ENCODE data around the gene ABCG1. TPM values are rescaled to one million over a fixed set of nuclear protein-coding genes. Genes with fewer than 3 reads are reported as not detected.

The ABCG1 gene
- total and polyA plus RNA-seq, 11 donors: 3.3 to 25.3 (median 13.5) TPM

- H3K4me3 ChIP-seq: no peak overlapping the region
- peak; percentile 58 to 82 (median 64) for ATAC-seq
- H3K4me1 ChIP-seq: peaks cover 0 to 41% (median 19%) of the 10 kb centered on the region in 12 donors
- intact Hi-C loops (cut with DNase I): loop anchor here in 3 of 10 donors (5.0 to 10.0 kb wide), 3 partner anchors 67 to 139 kb away; no protein-coding TSS in a partner anchor
- WGBS, 4 donors: 53 to 67% (median 66%) methylated on average over 12 to 20 of the region's 20 CpGs
- H3K27ac ChIP-seq: peak overlapping the region in 11 of 12 donors; percentile 43 to 90 (median 74)
- H3K36me3 ChIP-seq: peaks cover 0 to 10% (median 0%) of the 10 kb centered on the region in 9 donors
- peaks cover 0 to 3% (median 0%) of the 10 kb centered on the region in 9 donors for H3K27me3 ChIP-seq
- H3K9me3 ChIP-seq: no peaks in the 10 kb centered on the region
- TF ChIP-seq CTCF (IDR thresholded peaks at IDR 0.05) (no peak), POLR2A (IDR thresholded peaks at IDR 0.05) (no peak)
- peak in 2 of 5 donors; percentile 28 to 41 for DNase-seq
These were observed 82.6 kb downstream of the ABCG1 start for GRCh38 chr21:42301371-42302075.

- WGBS, 4 donors: 69 to 76% (median 71%) methylated on average over 12 of the region's 12 CpGs
- intact Hi-C loops (cut with DNase I): loop anchor here in 3 of 10 donors (5.0 to 10.0 kb wide), 3 partner anchors 67 to 140 kb away; no protein-coding TSS in a partner anchor
- TF ChIP-seq POLR2A (IDR thresholded peaks at IDR 0.05) (no peak), CTCF (IDR thresholded peaks at IDR 0.05) (no peak)
- ATAC-seq (no peak), DNase-seq (peak in 1 of 5 donors; percentile 25)
- H3K4me1 ChIP-seq: peaks cover 0 to 41% (median 19%) of the 10 kb centered on the region in 12 donors
- H3K9me3 ChIP-seq: no peaks in the 10 kb centered on the region
- no peak overlapping the region for H3K4me3 ChIP-seq
- H3K27me3 ChIP-seq: peaks cover 0 to 10% (median 0%) of the 10 kb centered on the region in 9 donors
- peak overlapping the region; percentile 11 to 90 (median 76) for H3K27ac ChIP-seq
- H3K36me3 ChIP-seq: peaks cover 0 to 4% (median 0%) of the 10 kb centered on the region in 9 donors
These were observed 83.2 kb downstream of the ABCG1 start for GRCh38 chr21:42302076-42302650.

GRCh38 chr21:42302794-42303193 lies 83.9 kb downstream of the ABCG1 start:
- H3K36me3 ChIP-seq: no peaks in the 10 kb centered on the region
- TF ChIP-seq CTCF (IDR thresholded peaks at IDR 0.05) (no peak), POLR2A (IDR thresholded peaks at IDR 0.05) (no peak)
- intact Hi-C loops (cut with DNase I): loop anchor here in 3 of 10 donors (5.0 to 10.0 kb wide), 3 partner anchors 68 to 140 kb away; no protein-coding TSS in a partner anchor
- peak overlapping the region in 8 of 12 donors; percentile 43 to 90 (median 84) for H3K27ac ChIP-seq
- H3K4me3 ChIP-seq: no peak overlapping the region
- H3K9me3 ChIP-seq: no peaks in the 10 kb centered on the region
- 73 to 88% (median 80%) methylated on average over 4 to 7 of the region's 7 CpGs for WGBS, 4 donors
- ATAC-seq (no peak), DNase-seq (no peak)
- H3K4me1 ChIP-seq: peaks cover 0 to 41% (median 19%) of the 10 kb centered on the region in 12 donors
- peaks cover 0 to 16% (median 0%) of the 10 kb centered on the region in 9 donors for H3K27me3 ChIP-seq

- Histone ChIP-seq H3K27me3 (peaks cover 0 to 22% (median 0%) of the 10 kb centered on the region in 9 donors), H3K36me3 (no peaks in the 10 kb centered on the region), H3K27ac (peak overlapping the region in 3 of 12 donors; percentile 84 to 90 (median 86)), H3K4me1 (peaks cover 0 to 41% (median 19%) of the 10 kb centered on the region in 12 donors), H3K9me3 (no peaks in the 10 kb centered on the region), H3K4me3 (no peak overlapping the region)
- intact Hi-C loops (cut with DNase I): loop anchor here in 3 of 10 donors (5.0 to 10.0 kb wide), 3 partner anchors 69 to 141 kb away; no protein-coding TSS in a partner anchor
- TF ChIP-seq CTCF (IDR thresholded peaks at IDR 0.05) (no peak), POLR2A (IDR thresholded peaks at IDR 0.05) (no peak)
- DNase-seq (no peak), ATAC-seq (no peak)
- WGBS, 4 donors: 77 to 87% (median 80%) methylated on average over 3 of the region's 3 CpGs
These were observed 84.5 kb downstream of the ABCG1 start for GRCh38 chr21:42303443-42303842.

Measured in heart left ventricle (tissue), 16 donors.